Suppressor macrophage treated with lipopolysaccharide for 1 hour (primary cell): ENCODE measurements around the gene AGTRAP.

Experiments
- DNase-seq, 3 donors: peaks; one replicate each; pipeline ENCODE4 v3.0.0-alpha.2; 2020 to 2022

The AGTRAP gene

GRCh38 chr1:11764519-11764918, 28.6 kb downstream of the AGTRAP start:
- no peak for DNase-seq

DNA sequence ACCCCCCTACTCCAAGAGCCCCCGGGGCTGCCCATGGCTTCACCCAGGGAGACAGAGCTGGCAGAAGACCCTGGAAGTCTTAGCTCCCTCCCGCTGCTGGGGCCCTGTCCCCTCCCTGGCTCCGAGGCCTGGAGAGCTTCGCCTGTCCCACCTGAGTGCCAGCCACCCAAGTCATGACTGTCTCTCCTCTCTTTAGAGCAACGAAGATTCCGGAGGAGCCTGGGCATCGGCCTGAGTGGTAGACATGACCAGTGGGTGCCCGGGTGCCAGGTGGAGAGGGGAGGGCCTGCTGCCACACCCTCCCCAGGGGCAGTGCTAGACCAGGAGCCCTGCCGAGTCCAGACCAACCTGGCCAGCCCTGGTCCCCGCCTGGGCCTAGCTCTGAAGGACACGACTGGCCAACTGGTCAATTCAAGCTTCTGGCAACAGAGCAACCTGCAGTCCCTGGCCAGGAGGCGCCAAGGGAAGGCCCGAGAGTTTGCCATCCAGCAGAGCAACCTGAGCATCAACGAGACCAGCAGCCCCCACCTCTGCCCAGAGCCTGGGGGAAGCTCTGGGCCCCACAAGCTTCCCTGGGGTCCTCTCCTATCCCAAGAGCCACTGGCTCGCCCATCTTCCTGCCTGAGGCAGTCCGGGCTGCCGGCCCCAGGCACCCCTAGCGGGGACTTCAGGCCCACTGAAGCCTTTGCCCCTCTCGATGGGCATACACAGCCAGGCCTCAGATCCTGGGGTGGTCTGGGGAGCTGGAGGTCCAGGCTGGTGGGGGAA, 29.9 kb downstream of the AGTRAP start:
- DNase-seq: no peak

DNA sequence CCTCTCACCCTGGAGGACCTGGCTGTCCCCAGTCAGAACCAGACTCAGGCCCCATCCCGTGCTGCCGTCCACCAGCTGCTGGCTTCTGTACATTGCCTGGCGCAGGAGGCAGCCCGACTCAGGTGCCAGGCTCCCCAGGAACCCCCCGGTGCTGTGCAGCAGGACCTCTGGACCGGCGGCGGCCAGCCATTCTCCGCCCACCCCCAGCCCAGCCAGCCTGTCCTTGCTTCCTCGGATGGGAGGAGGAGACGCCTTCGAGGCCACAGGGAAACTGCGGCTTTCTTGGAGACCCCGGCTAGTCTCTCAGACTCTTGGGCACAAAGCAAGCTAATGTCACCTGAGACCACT, 30.5 kb downstream of the AGTRAP start:
- no peak for DNase-seq

GRCh38 chr1:11767922-11768704, 32.2 kb downstream of the AGTRAP start:
- no peak for DNase-seq

DNA sequence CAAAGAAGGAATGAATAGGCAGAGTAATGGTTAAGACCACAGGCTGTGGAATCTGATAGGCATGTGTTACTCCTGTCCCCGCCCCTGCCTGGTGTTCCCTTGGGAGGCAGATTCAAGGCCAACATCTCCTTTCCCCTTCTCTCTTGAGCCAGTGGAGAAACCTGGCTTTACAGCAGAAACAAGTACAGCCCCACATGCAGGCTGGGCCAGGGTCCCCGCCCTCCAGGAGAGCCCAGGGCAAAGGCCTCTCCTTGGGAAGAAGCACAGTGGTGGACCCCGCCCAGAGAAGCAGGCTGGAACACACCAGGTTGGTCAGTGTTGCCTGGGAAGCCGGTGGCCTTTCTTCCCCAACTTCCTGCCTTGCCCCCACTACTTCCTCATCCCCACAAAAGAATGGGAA, 32.9 kb downstream of the AGTRAP start:
- no peak for DNase-seq

DNA sequence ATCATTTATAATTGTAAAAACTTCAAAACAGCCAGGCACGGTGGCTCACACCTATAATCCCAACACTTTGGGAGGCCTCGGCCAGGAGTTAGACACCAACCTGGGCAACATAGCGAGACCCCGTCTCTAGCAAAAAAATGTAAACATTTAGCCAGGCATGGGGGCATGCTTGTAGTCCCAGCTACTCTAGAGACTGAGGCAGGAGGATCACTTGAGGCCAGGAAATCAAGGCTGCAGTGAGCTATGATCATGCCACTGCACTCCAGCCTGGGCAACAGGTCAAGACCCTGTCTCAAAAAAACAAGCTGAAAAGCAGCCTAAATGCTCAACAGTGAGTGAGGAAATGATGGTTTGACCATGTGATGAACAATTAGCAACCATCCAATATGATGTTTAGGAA, 33.3 kb downstream of the AGTRAP start:
- no peak for DNase-seq

GRCh38 chr1:11770011-11770410, 34.1 kb downstream of the AGTRAP start:
- DNase-seq: no peak

- no peak for DNase-seq
These were observed 35.6 kb downstream of the AGTRAP start for GRCh38 chr1:11771481-11772043.

GRCh38 chr1:11772458-11772857, 36.5 kb downstream of the AGTRAP start:
- DNase-seq: peak in 2 of 3 donors; percentile 35 to 43

DNA sequence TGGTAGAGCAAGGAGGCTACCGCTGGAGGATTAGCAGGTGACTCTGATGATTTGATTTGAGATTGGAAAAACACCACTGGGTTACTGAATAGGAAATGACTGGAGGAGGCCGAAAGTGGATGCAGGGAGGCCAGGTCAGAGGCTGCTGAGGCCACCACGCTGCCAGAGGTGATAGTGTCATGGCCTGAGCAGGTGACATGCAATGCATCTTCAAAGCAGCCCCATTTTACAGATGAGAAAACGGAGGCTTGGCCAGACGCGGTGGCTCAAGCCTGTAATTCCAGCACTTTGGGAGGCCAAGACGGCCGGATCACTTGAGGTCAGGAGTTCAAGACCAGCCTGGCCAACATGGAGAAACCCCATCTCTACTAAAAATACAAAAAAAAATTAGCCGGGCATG, 38.8 kb downstream of the AGTRAP start:
- no peak for DNase-seq

DNA sequence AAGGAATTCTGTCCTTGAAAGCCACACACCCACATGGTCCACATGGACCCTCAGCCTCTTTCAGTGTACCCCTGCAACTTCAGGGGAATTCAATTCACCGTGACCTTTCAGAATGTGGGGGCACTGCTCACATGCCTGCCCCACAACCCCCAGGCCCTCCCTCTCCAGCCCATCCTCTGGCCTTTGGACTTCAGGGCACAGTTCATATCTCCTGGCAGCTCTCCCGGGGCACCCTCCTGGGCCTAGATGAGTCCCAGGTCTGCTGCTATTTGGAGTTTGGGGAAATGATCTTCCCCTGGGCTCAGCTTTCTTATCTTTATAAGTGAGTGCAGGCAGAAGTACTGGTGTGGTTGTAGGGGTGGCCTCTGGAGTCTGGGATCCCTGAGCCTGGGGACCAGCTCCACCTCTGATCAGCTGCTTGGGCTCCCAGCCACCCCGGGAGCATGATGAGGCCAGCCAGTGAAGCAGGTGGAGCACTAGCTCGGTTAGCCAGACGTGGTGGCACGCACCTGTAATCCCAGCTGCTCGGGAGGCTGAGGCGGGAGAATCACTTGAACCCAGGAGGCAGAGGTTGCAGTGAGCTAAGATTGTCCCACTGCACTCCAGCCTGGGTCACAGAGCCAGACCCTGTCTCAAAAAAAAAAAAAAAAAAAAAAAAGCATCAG, 41.9 kb downstream of the AGTRAP start:
- no peak for DNase-seq

DNA sequence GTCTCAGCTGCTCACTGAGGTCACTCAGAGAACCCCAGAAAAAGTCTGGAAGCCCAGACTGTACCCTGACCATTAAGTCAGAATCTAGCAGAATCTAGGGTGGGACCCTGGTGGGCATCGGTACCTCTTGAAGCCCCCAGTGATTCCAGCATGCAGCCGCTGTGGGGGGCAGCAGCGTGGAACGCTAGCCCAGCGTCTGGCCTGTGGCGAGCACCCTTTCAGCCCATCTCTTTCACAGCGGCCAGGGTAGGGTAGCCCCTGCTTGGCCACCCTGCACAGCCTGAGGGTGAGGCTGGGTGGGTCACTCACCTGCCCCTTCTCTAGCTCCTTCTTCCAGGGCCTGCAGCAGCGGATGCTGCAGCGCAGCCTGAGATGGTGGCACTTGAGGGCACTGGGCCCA, 42.4 kb downstream of the AGTRAP start:
- no peak for DNase-seq

GRCh38 chr1:11778844-11779623, 43.1 kb downstream of the AGTRAP start:
- no peak for DNase-seq

- no peak for DNase-seq
These were observed 43.9 kb downstream of the AGTRAP start for GRCh38 chr1:11779715-11780379.

GRCh38 chr1:11780380-11781147, 44.6 kb downstream of the AGTRAP start:
- no peak for DNase-seq

- no peak for DNase-seq
These were observed 45.4 kb downstream of the AGTRAP start for GRCh38 chr1:11781297-11781696.

DNA sequence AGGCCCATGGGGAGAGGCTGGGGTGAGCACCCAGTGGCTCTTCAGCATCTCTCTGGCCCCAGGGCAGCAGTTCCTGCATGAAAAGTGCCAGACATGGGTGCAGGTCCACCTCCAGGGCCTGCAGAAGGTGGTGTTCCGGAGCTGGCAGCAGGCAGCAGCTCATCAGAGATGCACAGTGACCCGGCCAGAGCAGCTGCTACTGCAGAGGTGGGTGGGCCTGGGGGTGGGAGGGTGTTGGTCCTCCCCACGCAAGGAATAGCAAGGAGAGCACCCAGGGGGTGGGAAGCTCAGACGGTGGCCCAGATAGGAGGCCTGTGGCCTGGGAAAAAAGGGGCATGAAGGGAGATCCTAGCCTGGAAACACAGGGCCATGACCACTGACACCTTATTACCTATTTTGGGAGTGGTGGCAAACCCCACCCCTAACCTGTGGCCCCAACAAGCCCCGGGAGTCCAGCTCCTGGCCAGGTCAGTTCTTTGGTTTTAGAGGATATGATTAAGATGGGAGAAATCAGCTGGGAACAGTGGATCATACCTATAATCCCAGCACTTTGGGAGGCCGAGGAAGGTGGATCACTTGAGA, 46.3 kb downstream of the AGTRAP start:
- DNase-seq: no peak

DNA sequence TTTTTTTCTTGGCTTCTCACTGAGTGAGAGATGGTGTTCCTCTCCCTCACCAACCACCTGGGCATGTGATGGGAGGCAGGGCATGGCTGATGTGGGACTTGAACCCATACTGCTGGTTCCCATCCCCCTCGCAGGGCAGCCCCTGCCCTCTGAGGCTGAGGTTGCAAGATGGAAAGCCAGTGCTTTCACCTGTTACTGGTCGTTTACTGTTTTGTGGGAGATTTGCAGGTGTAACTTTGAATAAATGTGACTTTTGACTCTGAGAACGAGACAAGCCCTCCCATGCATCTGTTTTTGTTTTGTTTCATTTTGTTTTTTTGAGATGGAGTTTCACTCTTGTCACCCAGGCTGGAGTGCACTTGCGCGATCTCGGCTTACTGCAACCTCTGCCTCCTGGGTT, 47.6 kb downstream of the AGTRAP start:
- DNase-seq: no peak

DNA sequence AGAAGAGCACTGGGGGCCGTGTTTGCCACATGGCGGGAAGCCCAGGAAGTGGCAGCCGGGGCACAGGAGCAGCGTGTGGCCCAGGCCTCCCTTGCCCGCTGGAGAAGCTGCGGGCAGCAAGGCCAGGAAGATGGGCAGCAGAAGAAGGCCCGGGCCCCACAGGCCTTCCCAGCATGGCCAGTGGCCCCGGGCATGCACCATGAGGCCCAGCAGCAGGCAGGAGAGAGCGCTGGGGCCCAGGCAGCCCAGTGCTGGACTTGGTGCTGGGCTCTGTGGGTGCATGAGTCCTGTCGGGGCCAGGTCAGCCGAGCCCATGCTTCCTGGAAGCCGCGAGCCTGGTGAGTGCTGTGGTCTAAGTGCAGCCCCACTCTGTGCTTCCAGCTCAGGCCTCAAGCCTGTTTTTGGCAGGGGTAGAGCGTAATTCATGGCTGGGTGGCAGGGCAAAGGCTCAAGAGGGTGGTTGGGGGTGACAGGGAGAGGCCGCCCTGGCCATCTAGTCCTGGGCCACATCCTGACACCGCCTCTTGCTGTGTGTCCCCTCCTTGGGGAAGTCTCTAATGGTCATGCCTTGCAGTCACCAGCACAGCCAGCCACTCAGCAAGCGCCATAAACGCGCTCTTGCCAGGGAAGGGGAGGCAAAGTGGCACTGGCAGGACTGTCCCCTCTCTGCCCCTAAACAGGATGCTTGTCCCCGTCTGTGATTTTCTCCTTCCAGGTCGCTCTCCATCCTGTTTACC, 48.5 kb downstream of the AGTRAP start:
- DNase-seq: no peak
